H9 (cell line): ENCODE data around the gene DBF4. TPM values are rescaled to one million over a fixed set of nuclear protein-coding genes. Genes with fewer than 3 reads are reported as not detected.

ENCODE experiments used
- DNase-seq: peaks from one replicate; pipeline ENCODE4 v3.0.0-alpha.2; 2017
- H2AFZ ChIP-seq: one replicate; pipeline ENCODE4 v1.6.1; 2013; ENCODE audit warnings: mild to moderate bottlenecking, low read length, control low read depth, moderate library complexity
- H2AK5ac ChIP-seq: 2 replicates; pipeline ENCODE4 v1.6.1; 2013; ENCODE audit warnings: low read length, control low read depth, mixed read lengths; ENCODE audit not compliant: insufficient read length
- H2BK120ac ChIP-seq: one replicate; pipeline ENCODE4 v1.6.1; 2013; ENCODE audit warnings: low read depth, mild to moderate bottlenecking, low read length, control low read depth, inconsistent platforms; ENCODE audit not compliant: poor library complexity, severe bottlenecking
- H2BK12ac ChIP-seq: 2 replicates; pipeline ENCODE4 v1.6.1; 2013; ENCODE audit warnings: low read length, control low read depth, mixed read lengths, low read depth; ENCODE audit not compliant: insufficient read length
- H2BK15ac ChIP-seq: 2 replicates; pipeline ENCODE4 v1.6.1; 2013; ENCODE audit warnings: low read depth, low read length, control low read depth
- H2BK20ac ChIP-seq: one replicate; pipeline ENCODE4 v1.6.1; 2013; ENCODE audit warnings: low read depth, mild to moderate bottlenecking, low read length, control low read depth, inconsistent platforms; ENCODE audit not compliant: poor library complexity, severe bottlenecking
- H2BK5ac ChIP-seq: 2 replicates; pipeline ENCODE4 v1.6.1; 2013; ENCODE audit warnings: low read length, control low read depth, mixed read lengths; ENCODE audit not compliant: insufficient read length
- H3K14ac ChIP-seq: 2 replicates; pipeline ENCODE4 v1.6.1; 2013; ENCODE audit warnings: low read length, control low read depth; ENCODE audit not compliant: insufficient read depth
- H3K18ac ChIP-seq: 2 replicates; pipeline ENCODE4 v1.6.1; 2013; ENCODE audit warnings: low read depth, mild to moderate bottlenecking, mixed read lengths, low read length, control low read depth; ENCODE audit not compliant: insufficient read length
- H3K23ac ChIP-seq: 2 replicates; pipeline ENCODE4 v1.6.1; 2013; ENCODE audit warnings: low read length, control low read depth, mixed read lengths, low read depth; ENCODE audit not compliant: insufficient read length
- H3K23me2 ChIP-seq: 2 replicates; pipeline ENCODE4 v1.6.1; 2013; ENCODE audit warnings: low read depth, mild to moderate bottlenecking, mixed read lengths, low read length, control low read depth; ENCODE audit not compliant: insufficient read length, poor library complexity, severe bottlenecking
- H3K27ac ChIP-seq: 2 replicates; pipeline ENCODE4 v1.5.1; 2013; ENCODE audit warnings: low read length, control low read depth, mixed read lengths, low read depth; ENCODE audit not compliant: insufficient read length
- H3K27me3 ChIP-seq: 2 replicates; pipeline ENCODE4 v1.6.1; 2013; ENCODE audit warnings: low read length, control low read depth, inconsistent platforms; ENCODE audit not compliant: insufficient read depth
- H3K4ac ChIP-seq: 2 replicates; pipeline ENCODE4 v1.6.1; 2013; ENCODE audit warnings: low read depth, mild to moderate bottlenecking, control low read depth, inconsistent platforms, low read length, moderate library complexity
- H3K4me1 ChIP-seq: 2 replicates; pipeline ENCODE4 v1.6.1; 2013; ENCODE audit warnings: low read length, control low read depth, inconsistent platforms; ENCODE audit not compliant: insufficient read depth
- H3K4me2 ChIP-seq: 2 replicates; pipeline ENCODE4 v1.6.1; 2013; ENCODE audit warnings: low read length, control low read depth, mixed read lengths; ENCODE audit not compliant: insufficient read length, insufficient read depth
- H3K56ac ChIP-seq: 2 replicates; pipeline ENCODE4 v1.6.1; 2013; ENCODE audit warnings: low read depth, mild to moderate bottlenecking, mixed read lengths, low read length, control low read depth; ENCODE audit not compliant: insufficient read length
- H3K79me1 ChIP-seq: 2 replicates; pipeline ENCODE4 v1.6.1; 2013; ENCODE audit warnings: low read depth, mild to moderate bottlenecking, moderate library complexity, low read length, control low read depth, inconsistent platforms; ENCODE audit not compliant: insufficient read depth, poor library complexity, severe bottlenecking
- H3K79me2 ChIP-seq: 2 replicates; pipeline ENCODE4 v1.6.1; 2013; ENCODE audit warnings: low read length, control low read depth, inconsistent platforms; ENCODE audit not compliant: insufficient read depth
- H3K9ac ChIP-seq: 2 replicates; pipeline ENCODE4 v1.6.1; 2013; ENCODE audit warnings: low read length, control low read depth, mixed read lengths; ENCODE audit not compliant: insufficient read length; ENCODE audit errors: extremely low read depth
- H3K9me3 ChIP-seq: one replicate; pipeline ENCODE4 v1.6.1; 2013; ENCODE audit warnings: low read depth, low read length, inconsistent platforms; ENCODE audit not compliant: control insufficient read depth
- H3T11ph ChIP-seq: one replicate; pipeline ENCODE4 v1.6.1; 2013; ENCODE audit warnings: mild to moderate bottlenecking, low read length, control low read depth, inconsistent platforms
- H4K20me1 ChIP-seq: one replicate; pipeline ENCODE4 v1.6.1; 2013; ENCODE audit not compliant: control insufficient read depth, insufficient read length, insufficient read depth
- H4K5ac ChIP-seq: 2 replicates; pipeline ENCODE4 v1.6.1; 2013; ENCODE audit warnings: low read depth, mild to moderate bottlenecking, mixed read lengths, low read length, control low read depth; ENCODE audit not compliant: insufficient read length
- H4K8ac ChIP-seq: replicated peaks from 2 replicates; pipeline ENCODE4 v1.6.1; 2013; ENCODE audit warnings: low read length, control low read depth, mixed read lengths, low read depth; ENCODE audit not compliant: insufficient read length
- H4K91ac ChIP-seq: 2 replicates; pipeline ENCODE4 v1.6.1; 2013; ENCODE audit warnings: low read depth, mild to moderate bottlenecking, moderate library complexity, mixed read lengths, low read length, control low read depth; ENCODE audit not compliant: insufficient read length
- H3K27ac Mint-ChIP-seq, 3 experiments: 2 replicates in 2 of 3; 3 replicates in 1 of 3; pipeline ENCODE4 v1.8.0; 2020 to 2021; ENCODE audit warnings: mixed read lengths in 3 of 3, mild to moderate bottlenecking in 1 of 3, moderate library complexity in 1 of 3
- H3K27me3 Mint-ChIP-seq: 2 replicates; pipeline ENCODE4 v1.8.0; 2021; ENCODE audit warnings: low read depth, mild to moderate bottlenecking, moderate library complexity, mixed read lengths
- H3K36me3 Mint-ChIP-seq, 3 experiments: 2 replicates in 2 of 3; 3 replicates in 1 of 3; pipeline ENCODE4 v1.8.0; 2020 to 2021; ENCODE audit warnings: low read depth in 3 of 3, mixed read lengths in 3 of 3; ENCODE audit not compliant: insufficient read depth in 1 of 3
- H3K4me1 Mint-ChIP-seq, 2 experiments: 2 replicates each; pipeline ENCODE4 v1.8.0; 2020; ENCODE audit warnings: mixed read lengths in 2 of 2
- H3K4me3 Mint-ChIP-seq, 2 experiments: 2 replicates in 1 of 2; 3 replicates in 1 of 2; pipeline ENCODE4 v1.8.0; 2020 to 2021; ENCODE audit warnings: mild to moderate bottlenecking in 2 of 2, mixed read lengths in 2 of 2, moderate library complexity in 1 of 2
- H3K9me3 Mint-ChIP-seq, 2 experiments: 2 replicates in 1 of 2; 3 replicates in 1 of 2; pipeline ENCODE4 v1.8.0; 2020; ENCODE audit warnings: mild to moderate bottlenecking in 2 of 2, mixed read lengths in 2 of 2, moderate library complexity in 1 of 2
- CTCF ChIP-seq: fragments of 200-600 bp; sonication (generic); conservative IDR thresholded peaks from 3 replicates; pipeline ENCODE4 v1.8.0; 2021; ENCODE audit warnings: antibody characterized with exemption, mild to moderate bottlenecking
- total RNA-seq: library from RNA; stranded (reverse); gene quantifications from 2 replicates; pipeline ENCODE4 v1.2.1, GENCODE V29; 2021

Gene DBF4
- total RNA-seq, 1 experiment from 2014 or later = 75.9 TPM

- Histone ChIP-seq H3K79me2 (no peaks in the 10 kb centered on the region), H4K20me1 (no peaks in the 10 kb centered on the region), H4K91ac (no peak overlapping the region), H3K4me1 (no peaks in the 10 kb centered on the region), H3K9ac (no peak overlapping the region), H3K14ac (no peak overlapping the region), H3K9me3 (no peaks in the 10 kb centered on the region), H2AFZ (no peak overlapping the region), H2BK12ac (no peak overlapping the region), H4K8ac (no peak overlapping the region), H3K56ac (no peak overlapping the region), H2AK5ac (no peak overlapping the region), H2BK120ac (no peak overlapping the region), H3K4ac (no peak overlapping the region), H3K18ac (no peak overlapping the region), H2BK15ac (no peak overlapping the region), H2BK20ac (no peak overlapping the region), H3K4me2 (no peak overlapping the region), H3K27me3 (no peaks in the 10 kb centered on the region), H3T11ph (no peak overlapping the region), H3K23me2 (no peaks in the 10 kb centered on the region), H3K27ac (no peak overlapping the region), H3K79me1 (no peaks in the 10 kb centered on the region), H3K23ac (no peak overlapping the region), H2BK5ac (no peak overlapping the region), H4K5ac (no peak overlapping the region)
- no peak overlapping the region for H3K27ac Mint-ChIP-seq
- H3K9me3 Mint-ChIP-seq = peaks cover under 1 to 5% of the 10 kb centered on the region in 2 experiments; a peak in 3 of 5 replicates
- no peak for DNase-seq
- H3K36me3 Mint-ChIP-seq = peaks cover 0 to 6% (median 0%) of the 10 kb centered on the region in 3 experiments; a peak in 4 of 7 replicates
- TF ChIP-seq CTCF = no peak
- H3K27me3 Mint-ChIP-seq = no peaks in the 10 kb centered on the region
- H3K4me1 Mint-ChIP-seq = no peaks in the 10 kb centered on the region
- H3K4me3 Mint-ChIP-seq = no peak overlapping the region
Measured at GRCh38 chr7:87948371-87948770, 72.1 kb downstream of the DBF4 start.

Other genes starting within 250 kb of the DBF4 start
- 0.37 and 0.44 TPM in 2 replicates for gene RUNDC3B, start 248.1 kb upstream of the DBF4 start, total RNA-seq
- 10.4 and 14.5 TPM in 2 replicates for gene SLC25A40, start 133 bp upstream of the DBF4 start, total RNA-seq
- 8.6 and 8.7 TPM in 2 replicates for gene ADAM22, start 57.8 kb downstream of the DBF4 start, total RNA-seq